CD14-positive monocyte (primary cell): Measurements from ENCODE around the gene ADGRF4. TPM values are rescaled to one million over a fixed set of nuclear protein-coding genes. Genes with fewer than 3 reads are reported as not detected.

ENCODE experiments used
- DNase-seq, 3 donors: peaks; one replicate each; pipeline ENCODE4 v3.0.0-alpha.2; 2011 to 2022
- H2AFZ ChIP-seq: 2 replicates; pipeline ENCODE4 v1.6.0; 2012; ENCODE audit warnings: mild to moderate bottlenecking, low read depth, low read length, inconsistent platforms; ENCODE audit not compliant: insufficient read depth, poor library complexity, severe bottlenecking
- H3K27ac ChIP-seq, 2 donors: 1 replicate in 1 of 2; 2 replicates in 1 of 2; pipeline ENCODE4 v1.5.1; 2012 to 2013; ENCODE audit warnings: low read length in 2 of 2, control low read depth in 1 of 2, inconsistent platforms in 1 of 2, low read depth in 1 of 2, mild to moderate bottlenecking in 1 of 2
- H3K27me3 ChIP-seq, 2 donors: one replicate each; pipeline versions ENCODE4 v1.6.0 to v1.6.1; 2011 to 2013; ENCODE audit warnings: low read length in 2 of 2; ENCODE audit not compliant: control insufficient read depth in 2 of 2, insufficient read depth in 2 of 2
- H3K36me3 ChIP-seq, 2 donors: replicated peaks in 1 of 2; 1 replicate in 1 of 2; 2 replicates in 1 of 2; pipeline versions ENCODE4 v1.5.1 to v1.6.1; 2012 to 2013; ENCODE audit warnings: low read length in 2 of 2, control low read depth in 1 of 2, inconsistent platforms in 1 of 2, mild to moderate bottlenecking in 1 of 2; ENCODE audit not compliant: insufficient read depth in 2 of 2, control insufficient read depth in 1 of 2
- H3K4me1 ChIP-seq, 2 donors: 1 replicate in 1 of 2; 2 replicates in 1 of 2; pipeline versions ENCODE4 v1.5.1 to v1.6.1; 2012 to 2013; ENCODE audit warnings: low read length in 2 of 2, control low read depth in 1 of 2, inconsistent platforms in 1 of 2, mild to moderate bottlenecking in 1 of 2, moderate library complexity in 1 of 2; ENCODE audit not compliant: insufficient read depth in 2 of 2, control insufficient read depth in 1 of 2
- H3K4me2 ChIP-seq: replicated peaks from 2 replicates; pipeline ENCODE3; 2012; ENCODE audit warnings: low read length, moderate library complexity, mild to moderate bottlenecking; ENCODE audit not compliant: poor library complexity, severe bottlenecking; ENCODE audit errors: extremely low read depth
- H3K4me3 ChIP-seq, 3 experiments: fragments of 200-600 bp in 1 of 3; sonication (generic) in 1 of 3; replicated peaks in 1 of 3; 1 replicate in 2 of 3; 2 replicates in 1 of 3; pipeline ENCODE4 v1.5.1; 2011 to 2013; ENCODE audit warnings: low read length in 3 of 3, mild to moderate bottlenecking in 3 of 3, control low read depth in 2 of 3, low read depth in 2 of 3, inconsistent platforms in 1 of 3, moderate library complexity in 1 of 3
- H3K79me2 ChIP-seq: 2 replicates; pipeline ENCODE4 v1.6.0; 2012; ENCODE audit warnings: mild to moderate bottlenecking, control low read depth, inconsistent platforms, low read length, moderate library complexity; ENCODE audit not compliant: insufficient read depth
- H3K9ac ChIP-seq: 2 replicates; pipeline ENCODE4 v1.6.0; 2017; ENCODE audit warnings: low read length, mild to moderate bottlenecking; ENCODE audit not compliant: insufficient read depth, poor library complexity, severe bottlenecking
- H3K9me3 ChIP-seq, 2 donors: replicated peaks in 1 of 2; 1 replicate in 1 of 2; 2 replicates in 1 of 2; pipeline versions ENCODE4 v1.5.1 to v1.6.1; 2012 to 2013; ENCODE audit warnings: low read length in 2 of 2, control low read depth in 1 of 2; ENCODE audit not compliant: control insufficient read depth in 1 of 2, insufficient read depth in 1 of 2
- H4K20me1 ChIP-seq: 2 replicates; pipeline ENCODE4 v1.6.0; 2012; ENCODE audit warnings: mild to moderate bottlenecking, low read length, control low read depth, moderate library complexity; ENCODE audit not compliant: insufficient read depth
- H3K27ac Mint-ChIP-seq, 7 donors: one replicate each; pipeline ENCODE4 v1.8.0; 2020; ENCODE audit warnings: mild to moderate bottlenecking in 7 of 7, mixed read lengths in 7 of 7, moderate library complexity in 6 of 7, inconsistent platforms in 2 of 7
- H3K27me3 Mint-ChIP-seq, 3 donors: one replicate each; pipeline ENCODE4 v1.8.0; 2021 to 2022; ENCODE audit warnings: low read depth in 3 of 3, mild to moderate bottlenecking in 3 of 3, mixed read lengths in 3 of 3, moderate library complexity in 3 of 3, inconsistent platforms in 1 of 3
- H3K36me3 Mint-ChIP-seq, 2 donors: one replicate each; pipeline ENCODE4 v1.8.0; 2020; ENCODE audit warnings: mixed read lengths in 2 of 2, inconsistent platforms in 1 of 2, mild to moderate bottlenecking in 1 of 2
- H3K4me1 Mint-ChIP-seq: one replicate; pipeline ENCODE4 v1.8.0; 2020; ENCODE audit warnings: mild to moderate bottlenecking, mixed read lengths
- H3K4me3 Mint-ChIP-seq, 2 donors: one replicate each; pipeline ENCODE4 v1.8.0; 2020; ENCODE audit warnings: mild to moderate bottlenecking in 2 of 2, mixed read lengths in 2 of 2, moderate library complexity in 1 of 2
- H3K9me3 Mint-ChIP-seq, 7 donors: one replicate each; pipeline ENCODE4 v1.8.0; 2020 to 2022; ENCODE audit warnings: mixed read lengths in 7 of 7, mild to moderate bottlenecking in 6 of 7, moderate library complexity in 6 of 7, inconsistent platforms in 2 of 7
- WGBS: methylation state at CpG from one replicate; pipeline ENCODE4 v1.1.5; 2013; ENCODE audit warnings: missing lambda C conversion rate; ENCODE audit not compliant: insufficient coverage; 5-methylcytosine and 5-hydroxymethylcytosine counted together
- intact Hi-C, 2 donors: fragments of 100-400 bp; cut with micrococcal nuclease; formaldehyde crosslinking; loops; one replicate each; pipeline versions ENCODE4 v1.15.0 to v1.15.1; 2023
- polyA plus RNA-seq, 3 donors: library from polyadenylated mRNA; depleted of rRNA in 1 of 3; unstranded in 2 of 3; stranded (reverse) in 1 of 3; fragments of 300-500 nt in 2 of 3; fragments of >200 nt in 1 of 3; fragmentation: Illumina TruSeq in 2 of 3; gene quantifications; 1 replicate in 2 of 3; 2 replicates in 1 of 3; pipeline ENCODE4 v1.2.3, GENCODE V29; 2012 to 2021
- TF ChIP-seq, protein P1 (sequence below): fragments of 200-600 bp; IDR thresholded peaks from one replicate; pipeline ENCODE4 v1.8.0; 2022; ENCODE audit warnings: antibody characterized with exemption, mild to moderate bottlenecking

Gene ADGRF4
- polyA plus RNA-seq, 3 donors: not detected

DNA sequence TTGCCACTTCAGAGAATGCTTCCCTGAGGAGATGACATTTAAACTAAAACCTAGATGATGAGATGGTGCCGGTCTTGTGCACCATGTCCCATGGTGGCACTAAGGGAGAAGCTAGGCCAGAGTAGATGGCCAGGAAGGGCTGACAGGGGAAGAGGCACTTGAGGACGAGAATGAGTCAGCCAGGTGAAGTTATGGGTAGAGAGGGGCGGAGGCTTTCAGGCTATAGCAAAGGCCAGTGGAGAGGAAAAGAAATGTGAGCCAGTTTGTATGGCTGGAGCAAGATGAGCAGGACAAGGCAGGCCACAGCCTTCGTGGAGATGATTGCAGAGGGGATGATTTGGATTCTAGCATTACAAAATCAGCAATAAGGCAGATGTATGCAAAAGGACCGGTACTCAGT, 44.7 kb upstream of the ADGRF4 start:
- Histone ChIP-seq H2AFZ (no peak overlapping the region), H3K36me3 (no peaks in the 10 kb centered on the region), H3K27me3 (no peaks in the 10 kb centered on the region), H3K79me2 (no peaks in the 10 kb centered on the region), H4K20me1 (no peaks in the 10 kb centered on the region), H3K4me1 (no peaks in the 10 kb centered on the region), H3K27ac (no peak overlapping the region), H3K4me2 (no peak overlapping the region), H3K4me3 (no peak overlapping the region), H3K9me3 (no peaks in the 10 kb centered on the region), H3K9ac (no peak overlapping the region)
- intact Hi-C loops: no loop called here
- TF ChIP-seq, protein P1, sequence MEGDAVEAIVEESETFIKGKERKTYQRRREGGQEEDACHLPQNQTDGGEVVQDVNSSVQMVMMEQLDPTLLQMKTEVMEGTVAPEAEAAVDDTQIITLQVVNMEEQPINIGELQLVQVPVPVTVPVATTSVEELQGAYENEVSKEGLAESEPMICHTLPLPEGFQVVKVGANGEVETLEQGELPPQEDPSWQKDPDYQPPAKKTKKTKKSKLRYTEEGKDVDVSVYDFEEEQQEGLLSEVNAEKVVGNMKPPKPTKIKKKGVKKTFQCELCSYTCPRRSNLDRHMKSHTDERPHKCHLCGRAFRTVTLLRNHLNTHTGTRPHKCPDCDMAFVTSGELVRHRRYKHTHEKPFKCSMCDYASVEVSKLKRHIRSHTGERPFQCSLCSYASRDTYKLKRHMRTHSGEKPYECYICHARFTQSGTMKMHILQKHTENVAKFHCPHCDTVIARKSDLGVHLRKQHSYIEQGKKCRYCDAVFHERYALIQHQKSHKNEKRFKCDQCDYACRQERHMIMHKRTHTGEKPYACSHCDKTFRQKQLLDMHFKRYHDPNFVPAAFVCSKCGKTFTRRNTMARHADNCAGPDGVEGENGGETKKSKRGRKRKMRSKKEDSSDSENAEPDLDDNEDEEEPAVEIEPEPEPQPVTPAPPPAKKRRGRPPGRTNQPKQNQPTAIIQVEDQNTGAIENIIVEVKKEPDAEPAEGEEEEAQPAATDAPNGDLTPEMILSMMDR: no peak
- H3K9me3 Mint-ChIP-seq: peaks cover 0 to 4% (median 0%) of the 10 kb centered on the region in 7 donors
- no peak overlapping the region for H3K4me3 Mint-ChIP-seq
- H3K27me3 Mint-ChIP-seq: peaks cover 0 to 4% (median 1%) of the 10 kb centered on the region in 3 donors
- H3K27ac Mint-ChIP-seq: no peak overlapping the region
- H3K4me1 Mint-ChIP-seq: peaks cover 2% of the 10 kb centered on the region
- DNase-seq: no peak
- H3K36me3 Mint-ChIP-seq: no peaks in the 10 kb centered on the region
- 95% methylated on average over 5 of the region's 5 CpGs for WGBS

- no peaks in the 10 kb centered on the region for H3K4me1 ChIP-seq
- Mint-ChIP-seq H3K27ac (no peak overlapping the region), H3K9me3 (peaks cover 0 to 4% (median 0%) of the 10 kb centered on the region in 7 donors), H3K4me1 (peaks cover 2% of the 10 kb centered on the region), H3K27me3 (peaks cover 0 to 4% (median 1%) of the 10 kb centered on the region in 3 donors), H3K4me3 (no peak overlapping the region), H3K36me3 (no peaks in the 10 kb centered on the region)
- H3K9me3 ChIP-seq: no peaks in the 10 kb centered on the region
- no peaks in the 10 kb centered on the region for H3K27me3 ChIP-seq
- TF ChIP-seq, protein P1: no peak
- no peaks in the 10 kb centered on the region for H3K36me3 ChIP-seq
- no peak overlapping the region for H3K27ac ChIP-seq
- no peak overlapping the region for H3K9ac ChIP-seq
- no peak overlapping the region for H3K4me3 ChIP-seq
- DNase-seq: peak in 1 of 3 donors; percentile 9
- 50% methylated on average over 1 of the region's 4 CpGs for WGBS
- no peak overlapping the region for H2AFZ ChIP-seq
- no peaks in the 10 kb centered on the region for H4K20me1 ChIP-seq
- no peaks in the 10 kb centered on the region for H3K79me2 ChIP-seq
- intact Hi-C loops: no loop called here
- no peak overlapping the region for H3K4me2 ChIP-seq
These were observed 44.1 kb upstream of the ADGRF4 start for GRCh38 chr6:47654255-47654654.
